Astrocyte of the cerebellum (primary cell): ENCODE results near the gene MAB21L3.

Source experiments
- DNase-seq: peaks from one replicate; pipeline ENCODE4 v3.0.0-alpha.2; 2011; ENCODE audit warnings: low read depth
- H3K4me3 ChIP-seq: 2 replicates; pipeline ENCODE4 v1.5.1; 2011; ENCODE audit warnings: mild to moderate bottlenecking, low read depth, low read length, moderate library complexity
- in situ Hi-C: cut with HindIII; loops from 2 replicates; pipeline ENCODE4 v1.10.0; 2017; ENCODE audit warnings: low sequenced_read_pairs
- TF ChIP-seq, protein P1 (sequence below): IDR thresholded peaks from 2 replicates; pipeline ENCODE4 v1.5.1; 2012; ENCODE audit warnings: low read length, low read depth, moderate library complexity, mild to moderate bottlenecking; ENCODE audit errors: missing control alignments

Gene MAB21L3

GRCh38 chr1:116104667-116105066 is 6.5 kb upstream of the MAB21L3 start:
- DNase-seq, result no peak
- TF ChIP-seq, protein P1, sequence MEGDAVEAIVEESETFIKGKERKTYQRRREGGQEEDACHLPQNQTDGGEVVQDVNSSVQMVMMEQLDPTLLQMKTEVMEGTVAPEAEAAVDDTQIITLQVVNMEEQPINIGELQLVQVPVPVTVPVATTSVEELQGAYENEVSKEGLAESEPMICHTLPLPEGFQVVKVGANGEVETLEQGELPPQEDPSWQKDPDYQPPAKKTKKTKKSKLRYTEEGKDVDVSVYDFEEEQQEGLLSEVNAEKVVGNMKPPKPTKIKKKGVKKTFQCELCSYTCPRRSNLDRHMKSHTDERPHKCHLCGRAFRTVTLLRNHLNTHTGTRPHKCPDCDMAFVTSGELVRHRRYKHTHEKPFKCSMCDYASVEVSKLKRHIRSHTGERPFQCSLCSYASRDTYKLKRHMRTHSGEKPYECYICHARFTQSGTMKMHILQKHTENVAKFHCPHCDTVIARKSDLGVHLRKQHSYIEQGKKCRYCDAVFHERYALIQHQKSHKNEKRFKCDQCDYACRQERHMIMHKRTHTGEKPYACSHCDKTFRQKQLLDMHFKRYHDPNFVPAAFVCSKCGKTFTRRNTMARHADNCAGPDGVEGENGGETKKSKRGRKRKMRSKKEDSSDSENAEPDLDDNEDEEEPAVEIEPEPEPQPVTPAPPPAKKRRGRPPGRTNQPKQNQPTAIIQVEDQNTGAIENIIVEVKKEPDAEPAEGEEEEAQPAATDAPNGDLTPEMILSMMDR, result no peak
- in situ Hi-C loops, result no loop called here

GRCh38 chr1:116105996-116106395 is 5.2 kb upstream of the MAB21L3 start:
- no peak overlapping the region for H3K4me3 ChIP-seq
- DNase-seq, result no peak
- TF ChIP-seq, protein P1, result no peak
- in situ Hi-C loops, result no loop called here

More at GRCh38 chr1:116104667-116105066, 6.5 kb upstream of the MAB21L3 start:
- no peak overlapping the region for H3K4me3 ChIP-seq

GRCh38 chr1:116106646-116107045 is 4.6 kb upstream of the MAB21L3 start:
- H3K4me3 ChIP-seq, result no peak overlapping the region
- TF ChIP-seq, protein P1, result no peak
- no peak for DNase-seq
- in situ Hi-C loops, result no loop called here

DNA sequence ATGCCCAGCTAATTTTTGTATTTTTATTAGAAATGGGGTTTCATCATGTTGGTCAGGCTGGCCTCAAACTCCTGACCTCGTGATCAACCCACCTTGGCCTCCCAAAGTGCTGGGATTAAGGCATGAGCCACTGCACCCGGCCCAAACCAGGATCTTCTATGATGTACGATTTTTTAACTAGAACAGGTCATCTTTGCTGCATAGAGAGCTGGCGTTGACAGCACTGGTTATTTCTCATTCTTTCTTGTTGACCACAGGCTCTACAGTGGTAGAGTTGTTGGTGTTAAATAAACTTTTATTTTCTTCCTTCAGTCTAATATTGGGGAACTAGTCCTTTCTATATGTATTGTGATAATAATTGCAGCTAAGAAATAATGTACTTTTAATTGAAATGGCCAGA is 3.8 kb upstream of the MAB21L3 start:
- DNase-seq, result no peak
- H3K4me3 ChIP-seq, result no peak overlapping the region
- in situ Hi-C loops, result no loop called here
- TF ChIP-seq, protein P1, result no peak

GRCh38 chr1:116111524-116112021 is 374 bp downstream of the MAB21L3 start:
- DNase-seq, result no peak
- no peak overlapping the region for H3K4me3 ChIP-seq
- TF ChIP-seq, protein P1, result no peak
- in situ Hi-C loops, result no loop called here

DNA sequence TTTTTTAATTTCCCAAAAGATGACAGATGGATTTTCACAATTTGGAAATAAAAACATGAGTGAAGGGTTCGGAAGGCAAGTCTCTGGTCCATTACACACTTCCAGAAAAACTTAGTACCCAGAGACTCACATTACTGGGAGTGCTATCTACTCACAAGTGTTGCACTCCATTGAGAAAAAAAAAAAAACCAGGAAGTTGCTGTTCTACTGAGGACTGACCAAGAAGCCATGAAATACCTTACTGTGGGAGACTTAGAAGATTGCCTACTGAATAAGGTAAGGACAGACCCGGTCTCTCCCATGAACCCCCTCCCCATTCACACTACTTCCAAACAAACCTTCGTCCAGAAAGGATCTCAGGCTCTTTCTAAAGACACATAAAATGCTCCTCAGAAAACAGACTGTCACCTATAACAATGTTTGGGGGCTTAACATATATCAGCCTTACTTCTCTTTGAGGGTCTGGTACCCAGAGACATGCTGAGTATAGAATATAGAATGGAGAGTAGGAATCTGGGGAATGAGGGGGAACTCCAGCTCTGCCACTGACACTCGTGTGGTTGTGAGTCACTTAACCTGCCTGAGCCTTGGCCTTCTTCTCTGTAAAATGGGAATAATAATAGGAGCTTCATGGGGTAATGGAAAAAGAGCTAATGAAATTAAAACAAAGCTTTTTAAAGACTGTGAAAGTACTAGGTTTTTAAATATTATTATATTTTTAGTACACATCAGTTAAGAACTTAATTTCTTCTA is 1.4 kb downstream of the MAB21L3 start:
- in situ Hi-C loops, result no loop called here
- DNase-seq, result no peak
- no peak overlapping the region for H3K4me3 ChIP-seq
- TF ChIP-seq, protein P1, result no peak
